ENCODE measurements around the gene PPM1N.
"Not testable (repeated sequence)": the region's sequence is repeated elsewhere in the genome, so short reads cannot be mapped to it uniquely, and the experiment has no call there.

The PPM1N gene

DNA sequence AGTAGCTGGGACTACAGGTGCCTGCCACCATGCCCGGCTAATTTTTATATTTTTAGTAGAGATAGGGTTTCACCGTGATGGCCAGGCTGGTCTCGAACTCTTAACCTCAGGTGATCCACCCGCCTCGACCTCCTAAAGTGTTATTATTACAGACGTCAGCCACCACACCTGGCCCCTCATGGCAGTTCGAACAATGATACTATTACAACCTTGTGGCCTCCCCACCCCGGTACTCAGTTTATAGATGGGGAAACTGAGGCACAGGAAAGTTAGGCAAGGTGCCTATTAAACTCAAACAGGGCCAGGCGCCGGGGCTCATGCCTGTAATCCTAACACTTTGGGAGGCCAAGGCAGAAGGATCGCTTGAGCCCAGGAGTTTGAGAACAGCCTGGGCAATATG is 12.1 kb downstream of the PPM1N start:
- DNase-seq = not testable (repeated sequence)

DNA sequence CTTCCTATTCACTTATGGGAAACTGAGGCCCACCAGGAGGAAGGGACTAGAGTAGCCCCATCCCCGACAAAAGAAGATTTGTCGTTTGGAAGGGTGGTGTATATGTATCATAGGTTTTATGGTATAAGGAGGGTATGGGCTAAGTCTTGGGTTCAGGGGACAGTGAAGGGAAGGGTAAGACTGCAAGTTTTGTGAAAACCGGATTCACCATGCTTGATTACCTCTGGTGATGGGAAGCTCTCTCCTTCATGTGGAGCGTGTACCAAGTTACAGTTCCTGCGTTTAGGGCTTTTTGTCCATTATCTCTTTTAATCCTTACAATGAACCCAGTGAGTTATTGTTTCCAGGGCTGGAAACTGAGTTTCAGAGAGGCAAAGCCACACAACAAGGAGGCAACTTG is 12.8 kb downstream of the PPM1N start:
- no peak for DNase-seq

DNA sequence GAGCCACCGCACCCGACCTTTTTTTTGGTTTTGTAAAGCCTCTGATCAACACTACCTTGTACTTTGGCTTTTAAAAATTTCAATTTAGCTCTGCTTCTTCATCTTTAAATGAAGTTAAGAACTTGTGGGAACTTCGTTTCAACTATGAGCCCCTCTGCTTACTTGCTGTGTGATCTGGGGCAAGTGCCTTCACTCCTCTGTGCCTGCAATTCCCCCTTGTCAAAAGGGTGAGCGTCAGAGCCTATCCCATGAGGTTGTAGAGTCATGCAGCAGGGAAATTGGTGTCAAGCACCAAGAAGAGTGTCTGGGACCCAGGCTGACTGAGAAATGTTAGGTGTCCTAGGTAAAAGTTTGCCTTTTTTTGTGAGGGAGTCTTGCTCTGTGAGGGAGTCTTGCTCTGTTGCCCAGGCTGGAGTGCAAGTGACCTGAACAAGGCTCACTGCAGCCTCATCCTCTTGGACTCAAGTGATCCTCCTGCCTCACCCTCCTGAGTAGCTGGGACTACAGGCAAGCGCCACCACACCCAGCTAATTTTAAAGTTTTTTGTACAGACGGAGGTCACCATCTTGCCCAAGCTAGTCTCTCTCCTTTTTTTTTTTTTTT is 14.7 kb downstream of the PPM1N start:
- DNase-seq = no peak

DNA sequence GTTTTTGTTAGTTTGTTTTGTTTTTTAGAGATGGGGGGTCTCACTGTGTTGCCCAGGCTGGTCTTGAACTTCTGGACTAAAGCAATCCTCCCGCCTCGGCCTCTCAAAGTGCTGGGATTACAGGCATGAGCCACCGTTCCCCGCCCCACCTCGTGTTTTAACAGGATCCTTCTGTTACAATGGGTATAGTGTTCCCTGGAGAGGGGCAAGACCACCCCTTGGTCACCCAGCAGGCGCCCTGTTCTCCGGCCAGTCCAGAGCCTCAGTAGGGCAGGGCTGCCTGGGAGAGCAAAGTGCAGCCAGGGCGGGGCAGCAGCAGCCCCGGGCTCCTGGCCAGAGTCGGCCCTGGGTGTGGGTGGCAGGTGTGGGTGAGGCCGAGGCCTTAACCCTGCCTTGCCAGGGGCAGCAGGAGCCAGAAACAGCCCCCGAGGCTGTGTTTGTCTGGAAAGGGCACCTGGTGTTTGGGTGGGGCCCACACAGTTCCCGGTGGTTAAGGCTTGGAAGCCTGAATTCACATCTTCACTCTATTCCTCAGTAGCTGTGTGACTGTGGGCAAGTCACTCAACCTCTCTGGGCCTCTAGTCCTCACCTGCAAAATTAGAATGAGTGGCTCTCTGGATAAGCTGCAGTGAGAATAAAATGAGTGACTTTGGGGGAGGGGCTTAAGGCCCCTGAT is 16.3 kb downstream of the PPM1N start:
- no peak for DNase-seq

DNA sequence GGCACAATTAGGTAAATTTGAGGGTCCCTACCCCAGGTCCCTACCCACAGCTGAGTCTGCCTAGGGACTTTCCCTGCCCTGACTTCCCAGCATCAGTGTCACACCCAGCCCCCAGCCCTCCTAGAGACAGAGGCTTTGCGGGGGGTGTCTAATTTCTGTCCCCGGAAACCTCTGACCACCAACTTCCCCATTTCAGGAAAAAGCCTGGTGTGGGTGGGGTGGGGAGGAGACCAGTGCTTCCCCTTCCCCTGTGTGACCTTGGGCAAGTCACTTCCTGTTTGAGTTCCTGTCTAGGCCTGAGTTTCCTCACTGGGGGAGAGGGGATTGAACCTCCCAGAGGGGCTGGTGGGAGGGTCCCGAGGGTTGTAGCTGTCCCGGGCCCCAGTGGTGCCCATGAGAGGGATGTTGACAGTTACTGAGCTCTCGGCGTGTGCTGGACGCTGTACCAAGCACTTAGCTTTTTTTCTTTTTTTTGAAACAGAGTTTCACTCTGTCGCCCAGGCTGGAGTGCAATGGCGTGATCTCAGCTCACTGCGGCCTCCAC is 16.9 kb downstream of the PPM1N start:
- DNase-seq = peak in 1 of 2 experiments; percentile 42

DNA sequence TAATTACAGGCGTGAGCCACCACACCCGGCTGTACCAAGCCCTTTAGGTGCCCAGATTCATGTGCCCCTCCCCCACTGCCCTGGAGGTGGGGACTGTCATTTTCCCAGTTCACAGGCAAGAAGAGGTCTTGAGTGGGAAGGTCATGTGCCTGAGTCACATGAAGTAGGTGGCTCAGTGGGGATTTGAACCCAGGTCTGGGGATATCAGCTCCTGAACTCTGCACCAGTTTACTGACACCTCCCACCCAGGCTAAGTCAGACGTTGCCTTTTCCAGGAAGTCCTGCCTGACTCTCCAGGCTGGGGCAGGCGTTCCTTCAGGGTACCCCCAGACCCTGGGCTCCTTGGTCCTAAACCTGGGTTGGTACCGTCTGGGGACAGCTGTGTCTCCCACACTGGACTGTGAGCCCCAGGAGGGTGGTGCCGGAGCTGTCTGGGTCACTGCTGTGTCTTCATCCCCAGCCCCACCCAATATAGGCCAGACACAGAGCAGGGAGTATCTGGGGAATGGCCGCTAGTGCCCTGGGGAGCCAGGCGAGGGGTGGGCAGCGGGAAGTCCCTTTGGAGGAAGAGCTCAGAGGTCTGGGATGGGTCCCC is 17.7 kb downstream of the PPM1N start:
- peak in 1 of 2 experiments; percentile 63 for DNase-seq

DNA sequence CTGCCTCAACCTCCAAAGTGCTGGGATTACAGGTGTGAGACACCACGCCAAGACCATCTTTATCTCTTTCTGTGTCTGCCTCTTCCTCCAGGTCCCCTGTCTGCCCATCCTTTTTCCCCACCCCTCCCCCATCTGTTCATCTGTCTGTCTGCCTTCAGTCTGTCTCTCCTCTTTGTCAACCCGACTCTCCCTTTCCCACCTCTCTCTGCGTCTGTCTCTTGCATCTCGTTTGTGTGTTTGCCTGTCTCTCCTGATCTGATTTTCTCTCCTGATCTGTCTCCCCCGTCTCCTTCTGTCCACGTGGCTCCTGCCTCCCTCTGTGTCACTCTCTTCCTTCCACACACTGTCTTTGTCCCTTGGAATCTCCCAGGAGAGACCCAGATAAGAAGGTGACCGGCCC is 19.0 kb downstream of the PPM1N start:
- DNase-seq = no peak

DNA sequence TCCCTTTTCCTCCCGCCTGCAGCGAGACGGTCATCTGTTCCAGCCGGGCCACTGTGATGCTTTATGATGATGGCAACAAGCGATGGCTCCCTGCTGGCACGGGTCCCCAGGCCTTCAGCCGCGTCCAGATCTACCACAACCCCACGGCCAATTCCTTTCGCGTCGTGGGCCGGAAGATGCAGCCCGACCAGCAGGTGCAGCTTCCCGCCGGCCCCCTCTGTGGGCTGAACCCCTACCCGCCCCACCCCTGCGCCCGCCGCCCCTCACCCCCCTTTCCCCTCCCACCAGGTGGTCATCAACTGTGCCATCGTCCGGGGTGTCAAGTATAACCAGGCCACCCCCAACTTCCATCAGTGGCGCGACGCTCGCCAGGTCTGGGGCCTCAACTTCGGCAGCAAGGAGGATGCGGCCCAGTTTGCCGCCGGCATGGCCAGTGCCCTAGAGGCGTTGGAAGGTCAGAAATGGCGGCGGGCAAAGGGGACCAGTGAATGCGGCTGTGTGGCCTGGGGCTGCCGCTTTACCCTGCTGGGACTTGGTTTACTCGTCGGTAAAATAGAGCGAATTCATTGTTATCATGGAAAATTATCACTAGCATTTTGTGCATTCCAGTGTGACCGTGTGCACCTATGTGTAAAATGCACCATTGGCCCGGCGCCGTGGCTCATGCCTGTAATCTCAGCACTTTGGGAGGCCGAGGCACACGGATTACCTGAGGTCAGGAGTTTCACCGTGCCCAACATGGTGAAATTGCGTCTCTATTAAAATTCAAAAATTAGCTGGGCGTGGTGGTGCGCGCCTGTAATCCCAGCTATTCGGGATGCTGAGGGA is 19.6 kb downstream of the PPM1N start:
- no peak for DNase-seq

DNA sequence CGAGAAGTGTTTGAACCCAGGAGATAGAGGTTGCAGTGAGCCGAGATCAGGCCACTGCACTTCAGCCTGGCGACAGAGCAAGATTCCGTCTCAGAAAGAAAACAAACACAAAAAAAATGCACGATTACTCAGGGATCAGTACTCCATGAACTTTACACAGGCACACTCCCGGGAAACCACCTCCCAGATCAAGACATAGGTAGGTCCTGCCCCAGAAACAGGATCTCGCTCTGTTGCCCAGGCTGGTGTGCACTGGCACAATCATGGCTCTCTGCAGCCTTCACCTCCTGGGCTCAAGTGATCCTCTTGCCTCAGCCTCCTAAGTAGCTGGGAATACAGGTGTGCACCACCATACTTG is 20.2 kb downstream of the PPM1N start:
- DNase-seq = no peak

DNA sequence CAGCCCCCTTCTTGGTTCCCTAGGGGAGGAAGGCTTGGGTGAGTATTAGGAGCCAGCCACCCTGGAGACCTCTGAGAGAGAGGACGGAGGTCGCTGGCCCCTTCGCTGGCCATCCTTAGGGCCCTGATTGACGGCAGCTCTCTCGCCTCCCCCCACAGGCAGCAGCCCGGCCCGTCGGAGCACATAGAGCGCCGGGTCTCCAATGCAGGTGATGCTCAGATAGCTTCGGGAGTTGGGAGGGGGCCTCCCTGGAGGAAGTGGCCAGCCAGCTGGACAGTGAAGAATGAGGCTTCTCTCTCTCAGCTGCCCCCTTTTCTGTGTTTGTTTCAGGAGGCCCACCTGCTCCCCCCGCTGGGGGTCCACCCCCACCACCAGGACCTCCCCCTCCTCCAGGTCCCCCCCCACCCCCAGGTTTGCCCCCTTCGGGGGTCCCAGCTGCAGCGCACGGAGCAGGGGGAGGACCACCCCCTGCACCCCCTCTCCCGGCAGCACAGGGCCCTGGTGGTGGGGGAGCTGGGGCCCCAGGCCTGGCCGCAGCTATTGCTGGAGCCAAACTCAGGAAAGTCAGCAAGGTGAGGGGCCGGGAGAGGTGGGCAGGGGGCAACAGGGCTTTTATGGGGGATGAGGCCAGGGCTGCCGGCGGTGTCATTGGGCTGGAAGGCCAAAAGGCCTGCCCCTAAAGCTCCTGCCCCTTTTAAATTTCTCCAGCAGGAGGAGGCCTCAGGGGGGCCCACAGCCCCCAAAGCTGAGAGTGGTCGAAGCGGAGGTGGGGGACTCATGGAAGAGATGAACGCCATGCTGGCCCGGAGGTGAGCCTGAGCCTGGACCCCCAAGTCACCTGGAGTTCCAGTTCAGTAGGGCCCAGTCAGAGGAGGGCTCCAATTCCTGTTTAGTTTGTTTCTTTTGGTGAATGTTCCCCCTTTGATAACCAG is 24.0 kb downstream of the PPM1N start:
- no peak for DNase-seq

DNA sequence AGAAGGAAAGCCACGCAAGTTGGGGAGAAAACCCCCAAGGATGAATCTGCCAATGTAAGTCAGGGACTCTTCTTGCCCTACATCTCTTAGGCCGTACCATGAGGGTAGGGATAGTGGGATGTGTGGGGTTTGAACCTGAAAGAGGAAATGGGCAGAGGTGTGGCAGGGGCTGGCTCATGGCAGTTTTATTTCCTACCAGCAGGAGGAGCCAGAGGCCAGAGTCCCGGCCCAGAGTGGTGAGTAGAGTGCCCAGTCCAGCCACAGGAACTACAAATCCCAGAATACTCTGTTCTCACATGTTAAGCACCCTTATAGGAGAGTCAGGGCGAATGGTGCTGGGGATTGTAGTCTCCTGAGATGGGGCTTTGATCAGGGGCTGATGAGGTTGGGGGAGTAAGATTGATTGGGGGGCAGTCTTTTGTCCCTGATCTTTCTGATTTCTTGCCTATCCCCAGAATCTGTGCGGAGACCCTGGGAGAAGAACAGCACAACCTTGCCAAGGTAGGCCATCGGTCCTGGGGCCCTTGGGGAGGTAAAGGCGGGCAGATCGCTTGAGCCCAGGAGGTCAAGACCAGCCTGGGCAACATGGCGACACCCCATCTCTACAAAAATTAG is 25.5 kb downstream of the PPM1N start:
- DNase-seq = peak; percentile 57 to 63

DNA sequence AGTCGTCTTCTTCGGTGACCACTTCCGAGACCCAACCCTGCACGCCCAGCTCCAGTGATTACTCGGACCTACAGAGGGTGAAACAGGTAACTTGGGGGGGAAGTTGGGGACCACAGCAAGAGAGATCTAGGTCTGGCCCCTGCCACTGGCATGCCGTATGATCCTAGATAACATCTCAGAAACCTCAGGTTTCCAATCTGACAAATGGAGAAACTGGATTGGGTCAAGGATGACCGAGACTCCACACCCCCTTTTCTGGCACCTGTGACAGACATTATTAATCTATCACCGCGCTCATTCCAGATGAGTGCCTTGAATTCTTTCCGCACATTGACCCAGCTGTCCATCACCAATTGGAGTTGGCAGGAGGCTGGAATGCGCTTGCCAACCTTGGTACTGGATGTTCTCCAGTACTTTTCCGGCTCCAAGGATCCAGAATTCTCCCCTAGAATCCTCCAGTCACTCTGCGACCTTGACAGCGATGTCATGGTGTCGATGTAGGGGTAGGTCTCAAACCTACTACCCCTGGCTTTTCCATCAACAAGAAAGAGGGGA is 26.4 kb downstream of the PPM1N start:
- DNase-seq = no peak

DNA sequence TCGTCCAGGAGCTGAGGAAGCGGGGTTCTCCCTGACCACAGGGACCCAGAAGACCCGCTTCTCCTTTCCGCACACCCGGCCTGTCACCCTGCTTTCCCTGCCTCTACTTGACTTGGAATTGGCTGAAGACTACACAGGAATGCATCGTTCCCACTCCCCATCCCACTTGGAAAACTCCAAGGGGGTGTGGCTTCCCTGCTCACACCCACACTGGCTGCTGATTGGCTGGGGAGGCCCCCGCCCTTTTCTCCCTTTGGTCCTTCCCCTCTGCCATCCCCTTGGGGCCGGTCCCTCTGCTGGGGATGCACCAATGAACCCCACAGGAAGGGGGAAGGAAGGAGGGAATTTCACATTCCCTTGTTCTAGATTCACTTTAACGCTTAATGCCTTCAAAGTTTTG is 27.9 kb downstream of the PPM1N start:
- DNase-seq = no peak

DNA sequence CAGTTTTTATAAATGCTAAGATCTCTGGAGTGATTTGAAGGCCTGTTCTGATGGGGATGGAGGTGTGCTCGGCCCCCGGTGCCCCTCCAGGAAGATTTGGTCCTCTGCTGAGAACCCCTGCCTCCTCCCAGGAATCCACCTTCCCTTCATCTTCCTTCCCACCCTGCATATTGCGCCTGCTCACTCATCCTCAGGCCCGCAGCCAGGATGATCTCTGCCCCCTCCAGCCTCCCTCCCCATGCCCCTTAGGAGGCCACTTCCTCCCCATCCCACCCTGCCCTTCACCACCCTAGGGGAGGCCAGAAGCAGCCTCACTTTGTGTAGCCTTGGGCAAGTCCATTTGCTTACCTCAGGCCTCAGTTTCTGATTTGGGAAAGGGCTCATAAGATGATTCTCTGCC is 28.7 kb downstream of the PPM1N start:
- DNase-seq = no peak

DNA sequence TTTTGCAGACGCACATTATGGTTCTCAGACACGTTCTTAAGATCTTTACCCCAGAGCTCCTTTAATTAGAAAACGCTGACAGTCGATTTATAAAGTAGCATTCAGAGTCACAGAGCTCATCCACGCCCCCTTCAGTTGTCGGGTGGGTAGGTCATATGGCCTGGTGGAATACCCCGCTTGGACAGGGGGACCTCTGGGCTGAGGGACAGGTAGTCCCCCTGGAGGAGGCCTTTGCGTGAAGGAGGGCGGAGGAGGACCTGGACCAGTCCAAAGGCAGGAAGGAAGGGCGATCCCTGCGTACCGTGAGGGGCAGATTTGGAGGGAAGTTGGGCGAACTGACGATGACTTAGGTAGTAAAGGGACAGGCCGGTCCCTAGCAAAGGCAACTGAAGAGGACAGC is 29.5 kb downstream of the PPM1N start:
- DNase-seq = no peak

DNA sequence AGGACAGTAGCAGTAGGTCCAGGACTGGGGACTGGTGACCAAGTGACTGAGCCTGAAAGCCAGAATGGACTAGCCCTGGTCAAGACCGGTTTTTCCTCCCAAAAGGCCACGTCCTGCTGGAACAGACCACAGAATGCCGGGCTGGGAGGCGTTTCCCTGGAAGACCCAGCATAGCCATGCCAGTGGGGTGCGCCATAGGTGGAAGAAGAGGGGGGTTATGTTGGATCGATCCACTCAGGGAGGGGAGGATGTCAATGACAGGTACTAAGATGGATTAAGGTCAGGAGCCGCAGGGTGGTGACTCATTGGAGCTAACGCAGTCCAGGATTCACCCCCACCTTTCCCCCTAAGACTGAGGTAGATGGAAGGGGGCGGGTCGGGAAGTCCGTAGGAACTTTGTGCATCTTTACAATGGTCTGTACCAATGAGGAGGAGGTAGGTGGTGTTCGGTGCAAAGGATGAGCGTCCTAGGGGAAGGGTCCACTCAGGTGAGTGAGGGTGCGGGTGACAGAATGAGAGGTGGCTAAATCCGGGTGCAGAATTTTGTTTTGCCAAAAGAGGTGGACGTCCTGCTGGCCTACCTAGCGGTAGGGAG is 30.0 kb downstream of the PPM1N start:
- DNase-seq = no peak

DNA sequence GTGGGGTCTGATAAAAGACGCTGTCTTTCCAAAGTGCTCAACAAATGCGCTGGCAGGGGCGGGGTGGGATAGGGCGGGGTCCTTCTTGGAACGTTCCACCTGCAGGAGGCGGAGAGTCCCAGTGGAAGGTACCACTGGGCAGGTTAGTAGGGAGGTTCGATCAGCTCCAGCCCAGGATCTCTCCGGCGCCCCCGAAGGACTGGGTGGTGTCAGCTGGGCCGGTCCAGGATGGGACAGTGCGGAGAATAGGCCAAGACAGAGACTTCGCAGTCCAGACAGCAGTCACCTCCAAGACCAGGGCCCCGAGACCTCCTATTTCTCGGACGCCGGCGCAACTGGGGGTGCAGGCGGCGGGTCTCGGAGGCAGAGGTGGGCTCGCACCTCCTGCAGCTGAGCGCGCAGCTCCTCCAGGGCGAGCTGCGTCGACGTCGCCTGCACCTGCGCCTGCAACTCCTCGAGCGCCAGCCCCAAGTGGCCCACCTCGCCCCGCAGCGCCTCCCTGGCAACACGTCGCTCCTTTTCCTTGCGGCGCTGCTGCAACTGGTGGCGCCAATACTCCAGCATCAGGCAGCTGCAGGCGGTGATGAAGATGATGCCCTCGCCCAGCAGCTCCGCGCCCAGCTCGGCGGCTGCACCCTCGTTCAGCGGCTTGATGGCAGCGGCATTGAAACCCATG is 30.6 kb downstream of the PPM1N start:
- no peak for DNase-seq

DNA sequence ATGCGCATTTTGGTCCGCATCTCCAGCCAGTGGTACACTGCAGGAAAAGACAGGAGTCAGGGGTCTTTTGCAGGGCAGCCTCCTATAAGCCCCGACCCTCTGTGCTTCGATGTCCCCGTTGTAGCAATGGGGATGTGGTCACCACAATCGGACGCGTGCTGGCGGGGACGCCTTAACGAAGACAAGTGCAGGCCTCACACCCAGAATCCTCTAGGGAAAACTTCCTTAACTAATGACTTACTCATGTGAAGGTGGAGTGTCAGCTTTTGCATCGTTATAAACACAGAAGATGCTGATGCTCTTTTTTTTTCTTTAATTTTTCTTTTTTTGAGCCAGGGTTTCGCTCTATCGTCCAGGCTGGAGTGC is 31.2 kb downstream of the PPM1N start:
- no peak for DNase-seq

DNA sequence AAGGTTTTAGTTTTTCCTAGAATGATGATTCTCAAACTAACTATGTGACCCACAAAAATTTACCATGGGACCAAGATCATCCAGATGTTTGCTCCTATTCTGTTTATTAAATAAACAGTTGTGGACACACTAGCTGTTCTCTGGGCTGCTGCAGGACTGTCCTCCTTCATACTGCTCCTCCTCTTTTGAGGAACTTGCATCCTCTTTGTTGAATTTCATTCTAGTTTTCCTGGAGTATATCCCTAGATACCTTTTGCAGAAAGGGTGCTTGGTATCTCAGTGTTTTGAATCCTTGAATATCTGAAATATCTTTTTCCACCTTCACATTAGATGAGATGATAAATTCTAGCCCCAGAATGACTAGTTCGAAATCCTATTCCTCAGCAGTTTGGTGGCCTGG is 33.1 kb downstream of the PPM1N start:
- no peak for DNase-seq

DNA sequence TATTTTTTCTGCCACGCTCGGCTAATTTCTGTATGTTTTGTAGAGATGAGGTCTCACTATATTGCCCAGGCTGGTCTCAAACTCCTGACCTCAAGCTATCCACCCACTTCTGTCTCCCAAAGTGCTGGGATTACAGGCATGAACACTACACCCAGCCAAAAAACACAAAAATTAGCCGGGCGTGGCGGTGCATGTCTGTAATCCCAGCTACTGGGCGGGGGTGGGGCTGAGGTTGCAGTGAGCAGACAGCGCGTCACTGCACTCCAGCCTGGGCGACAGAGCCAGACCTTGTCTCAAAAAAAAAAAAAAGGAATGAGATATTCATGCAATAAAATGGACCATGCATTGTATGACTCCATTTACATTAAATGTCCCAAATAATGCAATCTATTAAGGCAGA is 41.2 kb downstream of the PPM1N start:
- no peak for DNase-seq

DNA sequence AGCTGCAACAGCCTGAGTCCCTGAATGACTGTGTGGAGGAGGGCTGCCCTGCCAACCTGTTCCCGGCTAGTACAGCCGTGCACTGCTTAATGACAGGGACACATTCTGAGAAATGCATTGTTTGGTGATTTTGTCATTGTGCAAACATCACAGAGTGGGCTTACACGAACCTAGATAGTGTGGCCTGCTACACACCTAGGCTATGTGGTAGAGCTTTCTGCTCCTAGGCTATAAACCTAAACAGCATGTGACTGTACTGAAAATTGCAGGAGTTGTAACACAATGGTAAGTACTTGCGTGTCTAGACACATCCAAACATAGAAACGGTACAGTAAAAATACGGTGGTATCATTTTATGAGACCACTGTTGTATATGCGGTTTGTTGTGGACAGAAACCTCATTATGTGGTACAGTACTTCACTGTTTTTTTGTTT is 44.0 kb downstream of the PPM1N start:
- DNase-seq = no peak

Measured in stimulated activated CD4-positive, alpha-beta T cell treated with anti-CD3 and anti-CD28 coated beads, Interleukin-4, amount 100 ng/mL, for 4 hours (primary cell).